ENCODE measurements around the gene KIAA1549. TPM values are rescaled to one million over a fixed set of nuclear protein-coding genes. Genes with fewer than 3 reads are reported as not detected.

KIAA1549 gene
- total RNA-seq, 4 donors from 2014 or later, result 0.93 to 3.8 (median 2.0) TPM

DNA sequence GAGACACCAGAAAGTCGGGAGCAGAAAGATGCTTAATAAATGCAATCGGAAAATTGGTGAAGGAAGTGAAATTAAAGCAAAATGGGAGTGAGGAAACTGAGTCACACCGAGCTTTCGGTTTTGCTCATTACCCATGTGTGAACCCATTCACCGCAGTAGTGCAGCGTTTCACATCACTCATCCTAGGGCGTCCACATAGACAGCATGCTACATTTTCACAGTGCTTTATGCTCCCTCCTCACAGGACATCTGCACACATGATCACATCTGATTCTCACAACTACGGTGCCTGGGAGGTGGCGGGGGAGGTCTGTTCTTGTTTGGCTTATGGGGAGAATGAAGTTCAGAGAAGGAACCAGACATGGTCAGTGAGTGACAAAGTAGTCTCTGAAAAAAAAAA lies 146.6 kb downstream of the KIAA1549 start:
- Histone ChIP-seq H3K36me3 (peaks cover 0 to 13% of the 10 kb centered on the region in 2 donors), H3K4me3 (no peak overlapping the region), H3K9me3 (no peaks in the 10 kb centered on the region), H3K27ac (no peak overlapping the region), H3K27me3 (no peaks in the 10 kb centered on the region), H3K4me1 (no peaks in the 10 kb centered on the region)
- no peak for TF ChIP-seq EP300 (IDR thresholded peaks at IDR 0.05)
- no peak for TF ChIP-seq POLR2A (IDR thresholded peaks at IDR 0.05)
- TF ChIP-seq, protein P1, sequence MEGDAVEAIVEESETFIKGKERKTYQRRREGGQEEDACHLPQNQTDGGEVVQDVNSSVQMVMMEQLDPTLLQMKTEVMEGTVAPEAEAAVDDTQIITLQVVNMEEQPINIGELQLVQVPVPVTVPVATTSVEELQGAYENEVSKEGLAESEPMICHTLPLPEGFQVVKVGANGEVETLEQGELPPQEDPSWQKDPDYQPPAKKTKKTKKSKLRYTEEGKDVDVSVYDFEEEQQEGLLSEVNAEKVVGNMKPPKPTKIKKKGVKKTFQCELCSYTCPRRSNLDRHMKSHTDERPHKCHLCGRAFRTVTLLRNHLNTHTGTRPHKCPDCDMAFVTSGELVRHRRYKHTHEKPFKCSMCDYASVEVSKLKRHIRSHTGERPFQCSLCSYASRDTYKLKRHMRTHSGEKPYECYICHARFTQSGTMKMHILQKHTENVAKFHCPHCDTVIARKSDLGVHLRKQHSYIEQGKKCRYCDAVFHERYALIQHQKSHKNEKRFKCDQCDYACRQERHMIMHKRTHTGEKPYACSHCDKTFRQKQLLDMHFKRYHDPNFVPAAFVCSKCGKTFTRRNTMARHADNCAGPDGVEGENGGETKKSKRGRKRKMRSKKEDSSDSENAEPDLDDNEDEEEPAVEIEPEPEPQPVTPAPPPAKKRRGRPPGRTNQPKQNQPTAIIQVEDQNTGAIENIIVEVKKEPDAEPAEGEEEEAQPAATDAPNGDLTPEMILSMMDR (IDR thresholded peaks at IDR 0.05), result no peak
- no peak for TF ChIP-seq POLR2AphosphoS5 (IDR thresholded peaks at IDR 0.05)
- ATAC-seq, result no peak
- 91 to 98% methylated on average over 5 to 8 of the region's 9 CpGs for WGBS, 2 donors (ENCODE audit: low coverage in 1 of 2)

DNA sequence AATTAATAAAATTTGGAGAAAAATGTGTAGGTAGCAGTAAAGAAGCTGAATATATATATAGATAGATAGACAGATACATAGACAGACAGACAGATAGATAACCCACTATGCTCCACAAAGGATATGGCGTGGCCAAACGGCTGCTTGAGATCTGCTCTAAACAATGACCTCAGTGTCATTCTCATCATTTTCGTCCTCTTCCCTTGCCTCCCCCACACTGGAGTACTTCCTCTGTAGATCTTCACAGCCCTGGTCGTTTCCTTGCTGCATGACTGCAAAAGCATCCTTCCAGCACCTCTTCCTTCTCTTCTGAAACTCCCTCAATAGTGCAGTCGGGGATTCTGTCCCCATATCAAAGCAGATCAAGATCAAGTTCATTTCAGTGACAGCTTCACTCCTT lies 147.6 kb downstream of the KIAA1549 start:
- Histone ChIP-seq H3K36me3 (peaks cover 0 to 13% of the 10 kb centered on the region in 2 donors), H3K4me1 (no peaks in the 10 kb centered on the region), H3K27me3 (no peaks in the 10 kb centered on the region), H3K9me3 (no peaks in the 10 kb centered on the region), H3K4me3 (no peak overlapping the region), H3K27ac (no peak overlapping the region)
- ATAC-seq, result no peak
- TF ChIP-seq POLR2AphosphoS5 (IDR thresholded peaks at IDR 0.05) (no peak), EP300 (IDR thresholded peaks at IDR 0.05) (no peak), POLR2A (IDR thresholded peaks at IDR 0.05) (no peak)
- TF ChIP-seq, protein P1 (IDR thresholded peaks at IDR 0.05), result no peak
- WGBS, 2 donors (ENCODE audit: low coverage in 1 of 2), result 35 to 66% methylated on average over 2 to 5 of the region's 5 CpGs

DNA sequence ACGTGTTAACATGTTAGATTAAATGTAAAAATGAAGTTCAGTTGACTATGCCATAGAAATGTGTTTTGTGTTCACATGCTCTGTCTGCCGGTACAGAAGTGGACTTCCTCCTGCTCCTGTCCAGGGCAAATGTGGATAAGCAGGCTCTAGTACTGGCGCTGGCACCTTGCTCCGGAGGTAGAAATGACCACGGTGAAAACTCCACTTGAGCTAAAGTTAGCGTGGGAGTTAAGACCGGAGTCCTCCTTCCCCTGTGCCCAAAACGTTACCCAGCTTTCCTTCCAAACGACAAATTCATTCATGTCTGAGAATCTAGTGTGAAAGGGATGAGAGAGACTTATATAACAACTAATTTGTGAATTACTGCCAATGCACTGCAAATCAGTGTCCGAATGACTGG lies 148.2 kb downstream of the KIAA1549 start:
- Histone ChIP-seq H3K36me3 (peaks cover 0 to 10% of the 10 kb centered on the region in 2 donors), H3K27me3 (no peaks in the 10 kb centered on the region), H3K9me3 (no peaks in the 10 kb centered on the region), H3K4me1 (no peaks in the 10 kb centered on the region), H3K27ac (no peak overlapping the region), H3K4me3 (no peak overlapping the region)
- no peak for ATAC-seq
- 89 to 94% methylated on average over 7 to 10 of the region's 10 CpGs for WGBS, 2 donors (ENCODE audit: low coverage in 1 of 2)
- TF ChIP-seq POLR2AphosphoS5 (IDR thresholded peaks at IDR 0.05), result no peak
- no peak for TF ChIP-seq EP300 (IDR thresholded peaks at IDR 0.05)
- no peak for TF ChIP-seq POLR2A (IDR thresholded peaks at IDR 0.05)
- TF ChIP-seq, protein P1 (IDR thresholded peaks at IDR 0.05), result no peak

DNA sequence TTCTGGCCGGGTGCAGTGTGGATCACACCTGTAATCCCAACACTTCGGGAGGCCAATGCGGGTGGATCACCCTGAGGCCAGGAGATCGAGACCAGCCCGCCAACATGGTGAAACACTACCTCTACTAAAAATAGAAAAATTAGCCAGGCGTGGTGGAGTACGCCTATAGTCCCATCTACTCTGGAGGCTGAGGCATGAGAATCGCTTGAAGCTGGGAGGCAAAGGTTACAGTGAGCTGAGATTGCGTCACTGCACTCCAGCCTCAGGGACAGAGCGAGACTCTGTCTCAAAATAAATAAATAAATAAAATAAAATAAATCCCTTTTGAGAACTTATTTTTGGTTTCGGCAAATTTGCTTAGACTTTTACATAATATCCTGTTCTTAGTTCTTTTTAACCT lies 151.9 kb downstream of the KIAA1549 start:
- Histone ChIP-seq H3K27ac (no peak overlapping the region), H3K36me3 (no peaks in the 10 kb centered on the region), H3K4me1 (no peaks in the 10 kb centered on the region), H3K4me3 (no peak overlapping the region), H3K27me3 (no peaks in the 10 kb centered on the region), H3K9me3 (peaks cover 0 to 10% (median 0%) of the 10 kb centered on the region in 3 donors)
- 83 to 94% methylated on average over 3 to 11 of the region's 11 CpGs for WGBS, 2 donors (ENCODE audit: low coverage in 1 of 2)
- TF ChIP-seq POLR2AphosphoS5 (IDR thresholded peaks at IDR 0.05) (no peak), EP300 (IDR thresholded peaks at IDR 0.05) (no peak), POLR2A (IDR thresholded peaks at IDR 0.05) (no peak)
- TF ChIP-seq, protein P1 (IDR thresholded peaks at IDR 0.05), result no peak
- no peak for ATAC-seq

DNA sequence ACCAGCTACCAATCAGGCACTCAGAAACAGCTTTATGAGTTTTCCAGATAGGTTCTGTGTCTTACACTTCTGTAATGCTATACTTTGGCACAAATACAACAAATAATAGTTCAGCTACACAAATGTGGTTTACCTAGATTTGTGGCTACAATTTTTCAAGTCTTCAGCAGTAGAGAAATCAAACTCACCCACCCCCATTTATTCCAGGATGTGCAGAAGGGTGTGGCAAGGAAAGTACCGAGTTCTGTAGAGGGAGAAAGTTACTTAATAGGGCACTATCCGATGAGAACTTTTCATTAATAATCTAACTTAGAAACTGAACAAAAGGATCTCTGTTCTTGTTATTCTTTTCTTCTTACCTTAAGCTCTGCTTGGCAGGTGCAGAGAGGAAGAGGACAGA lies 152.9 kb downstream of the KIAA1549 start:
- no peak overlapping the region for H3K27ac ChIP-seq
- WGBS, 2 donors (ENCODE audit: low coverage in 1 of 2), result 64% methylated on average over 2 of the region's 2 CpGs
- no peaks in the 10 kb centered on the region for H3K36me3 ChIP-seq
- no peak for TF ChIP-seq POLR2AphosphoS5 (IDR thresholded peaks at IDR 0.05)
- no peak for TF ChIP-seq EP300 (IDR thresholded peaks at IDR 0.05)
- no peak for TF ChIP-seq POLR2A (IDR thresholded peaks at IDR 0.05)
- TF ChIP-seq, protein P1 (IDR thresholded peaks at IDR 0.05), result no peak
- no peak for ATAC-seq
- H3K4me1 ChIP-seq, result no peaks in the 10 kb centered on the region
- H3K4me3 ChIP-seq, result no peak overlapping the region
- H3K9me3 ChIP-seq, result peaks cover 0 to 10% (median 0%) of the 10 kb centered on the region in 3 donors
- H3K27me3 ChIP-seq, result no peaks in the 10 kb centered on the region

All from gastroesophageal sphincter (tissue), 4 donors.